ENCODE data around the gene VASP. TPM values are rescaled to one million over a fixed set of nuclear protein-coding genes. Genes with fewer than 3 reads are reported as not detected.
A peak's percentile ranks its signal among the peaks of the same experiment; 100 is the strongest.

Gene VASP
- total and polyA plus RNA-seq, 9 of the 15 experiments (the other 6 are each of a cell fraction or from before 2014, with no cell fraction given) = 16.7 to 261 (median 112) TPM

- FAIRE-seq (no peak), ATAC-seq (no peak), DNase-seq (ENCODE audit: extremely low read depth in 1 of 4, low spot score in 3 of 4) (no peak)
- Histone ChIP-seq H3K27ac (ENCODE audit: extremely low read depth, low read depth, low read length) (no peak overlapping the region), H3K9ac (ENCODE audit: insufficient read depth in 1 of 2, low read depth in 2 of 2, low read length in 2 of 2) (no peak overlapping the region), H3K36me3 (ENCODE audit: control insufficient read depth, insufficient read depth, low read length) (peaks cover 3% of the 10 kb centered on the region; the same call in 1 of the 3 replicates), H3K79me2 (ENCODE audit: control insufficient read depth, insufficient read depth, low read length) (peaks cover 26% of the 10 kb centered on the region), H4K20me1 (replicated peaks; ENCODE audit: control insufficient read depth, insufficient read depth, low read length) (no peaks in the 10 kb centered on the region), H3K9me3 (replicated peaks; ENCODE audit: control insufficient read depth, insufficient read depth, low read depth, low read length) (no peaks in the 10 kb centered on the region), H3K4me1 (replicated peaks in 1 of 2; ENCODE audit: control insufficient read depth in 2 of 2, insufficient read depth in 2 of 2, low read length in 2 of 2) (peaks cover 24 to 55% of the 10 kb centered on the region in 2 experiments), H2AFZ (ENCODE audit: low read depth, low read length) (no peak overlapping the region), H3K27me3 (ENCODE audit: control insufficient read depth in 2 of 2, insufficient read depth in 2 of 2, low read length in 2 of 2) (no peaks in the 10 kb centered on the region), H3K4me2 (ENCODE audit: insufficient read depth, low read length) (no peak overlapping the region), H3K4me3 (no peak overlapping the region), H3K9me1 (ENCODE audit: control insufficient read depth, insufficient read depth, low read length) (no peaks in the 10 kb centered on the region)
- 72% methylated on average over 8 of the region's 9 CpGs for WGBS (ENCODE audit: insufficient coverage, low coverage, missing lambda C conversion rate)
- intact Hi-C loops (cut with micrococcal nuclease) = no loop called here
- ChIA-PET CTCF (ENCODE audit: low intra/inter-chr PET ratio) (no interaction called here), POLR2A (interaction anchor here (1.2 kb wide), 1 partner anchor 24 kb away, joined by 3 read pairs; no protein-coding TSS in a partner anchor)
- BruUV-seq (replicated peaks) = no TSS peak
- peak; percentile 59 for TF ChIP-seq CEBPB (tag; IDR thresholded peaks at IDR 0.05)
- TF ChIP-seq, protein P1, sequence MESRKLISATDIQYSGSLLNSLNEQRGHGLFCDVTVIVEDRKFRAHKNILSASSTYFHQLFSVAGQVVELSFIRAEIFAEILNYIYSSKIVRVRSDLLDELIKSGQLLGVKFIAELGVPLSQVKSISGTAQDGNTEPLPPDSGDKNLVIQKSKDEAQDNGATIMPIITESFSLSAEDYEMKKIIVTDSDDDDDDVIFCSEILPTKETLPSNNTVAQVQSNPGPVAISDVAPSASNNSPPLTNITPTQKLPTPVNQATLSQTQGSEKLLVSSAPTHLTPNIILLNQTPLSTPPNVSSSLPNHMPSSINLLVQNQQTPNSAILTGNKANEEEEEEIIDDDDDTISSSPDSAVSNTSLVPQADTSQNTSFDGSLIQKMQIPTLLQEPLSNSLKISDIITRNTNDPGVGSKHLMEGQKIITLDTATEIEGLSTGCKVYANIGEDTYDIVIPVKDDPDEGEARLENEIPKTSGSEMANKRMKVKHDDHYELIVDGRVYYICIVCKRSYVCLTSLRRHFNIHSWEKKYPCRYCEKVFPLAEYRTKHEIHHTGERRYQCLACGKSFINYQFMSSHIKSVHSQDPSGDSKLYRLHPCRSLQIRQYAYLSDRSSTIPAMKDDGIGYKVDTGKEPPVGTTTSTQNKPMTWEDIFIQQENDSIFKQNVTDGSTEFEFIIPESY (CRISPR knock-in tag; IDR thresholded peaks at IDR 0.05) = no peak
- in situ Hi-C loops (cut with MboI) = no loop called here
These were observed 3.4 kb upstream of the VASP start for GRCh38 chr19:45503909-45504308.

Data from K562 (cell line).